Vagina (tissue), 2 donors: Measurements from ENCODE around the gene VPS37C.

Source experiments
- POLR2A ChIP-seq, 2 donors: fragments of 450-650 bp; IDR thresholded peaks; one replicate each; pipeline ENCODE4 v1.6.1; 2017; ENCODE audit warnings: antibody characterized with exemption in 2 of 2, mild to moderate bottlenecking in 2 of 2, moderate library complexity in 2 of 2
- POLR2AphosphoS5 ChIP-seq, 2 donors: sonication (generic); formaldehyde crosslinking; IDR thresholded peaks; one replicate each; pipeline ENCODE4 v1.9.0; 2017; ENCODE audit warnings: antibody characterized with exemption in 2 of 2, mild to moderate bottlenecking in 2 of 2, low read depth in 1 of 2; ENCODE audit not compliant: insufficient read depth in 1 of 2
- TF ChIP-seq, protein P1 (sequence below), 3 experiments: fragments of 450-650 bp in 2 of 3; fragments of 200-600 bp in 1 of 3; sonication (generic) in 1 of 3; IDR thresholded peaks; one replicate each; pipeline ENCODE4 v1.5.1; 2017 to 2019; ENCODE audit warnings: antibody characterized with exemption in 3 of 3, mild to moderate bottlenecking in 2 of 3, moderate library complexity in 2 of 3

DNA sequence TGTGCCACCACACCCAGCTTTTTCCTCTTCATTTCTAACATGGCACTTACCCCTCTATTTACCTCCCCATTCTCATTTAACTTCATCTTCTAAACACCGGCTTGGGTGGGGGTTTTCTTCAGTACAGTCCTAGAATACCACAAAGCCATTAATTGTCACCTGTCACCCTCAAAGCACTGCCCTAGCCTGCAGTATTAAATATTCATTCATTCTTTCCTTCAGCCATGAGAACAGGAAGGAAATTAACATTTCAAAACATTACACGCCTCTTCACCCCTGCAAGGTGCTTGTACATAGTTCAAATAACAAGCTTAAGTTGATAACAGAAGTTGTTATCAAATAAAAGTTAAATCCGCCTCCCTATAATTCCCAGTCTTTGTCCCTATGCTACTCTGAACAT is 10.7 kb upstream of the VPS37C start:
- TF ChIP-seq, protein P1, sequence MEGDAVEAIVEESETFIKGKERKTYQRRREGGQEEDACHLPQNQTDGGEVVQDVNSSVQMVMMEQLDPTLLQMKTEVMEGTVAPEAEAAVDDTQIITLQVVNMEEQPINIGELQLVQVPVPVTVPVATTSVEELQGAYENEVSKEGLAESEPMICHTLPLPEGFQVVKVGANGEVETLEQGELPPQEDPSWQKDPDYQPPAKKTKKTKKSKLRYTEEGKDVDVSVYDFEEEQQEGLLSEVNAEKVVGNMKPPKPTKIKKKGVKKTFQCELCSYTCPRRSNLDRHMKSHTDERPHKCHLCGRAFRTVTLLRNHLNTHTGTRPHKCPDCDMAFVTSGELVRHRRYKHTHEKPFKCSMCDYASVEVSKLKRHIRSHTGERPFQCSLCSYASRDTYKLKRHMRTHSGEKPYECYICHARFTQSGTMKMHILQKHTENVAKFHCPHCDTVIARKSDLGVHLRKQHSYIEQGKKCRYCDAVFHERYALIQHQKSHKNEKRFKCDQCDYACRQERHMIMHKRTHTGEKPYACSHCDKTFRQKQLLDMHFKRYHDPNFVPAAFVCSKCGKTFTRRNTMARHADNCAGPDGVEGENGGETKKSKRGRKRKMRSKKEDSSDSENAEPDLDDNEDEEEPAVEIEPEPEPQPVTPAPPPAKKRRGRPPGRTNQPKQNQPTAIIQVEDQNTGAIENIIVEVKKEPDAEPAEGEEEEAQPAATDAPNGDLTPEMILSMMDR (IDR thresholded peaks at IDR 0.05): no peak
- TF ChIP-seq POLR2AphosphoS5 (IDR thresholded peaks at IDR 0.05; ENCODE audit: insufficient read depth in 1 of 2, low read depth in 1 of 2) (no peak), POLR2A (IDR thresholded peaks at IDR 0.05) (no peak)
